K562 (cell line): ENCODE measurements around the gene ZNF432. TPM values are rescaled to one million over a fixed set of nuclear protein-coding genes. Genes with fewer than 3 reads are reported as not detected.

Experiments
- CTBP1 ChIP-seq: fragments of 450-650 bp; IDR thresholded peaks from 2 replicates; pipeline ENCODE4 v1.6.1; 2016; ENCODE audit warnings: borderline replicate concordance
- EGR1 ChIP-seq: fragments of 450-650 bp; conservative IDR thresholded peaks from 2 replicates; pipeline ENCODE4 v1.6.1; 2017; ENCODE audit warnings: mild to moderate bottlenecking
- FUS ChIP-seq: fragments of 200-400 bp; formaldehyde crosslinking; optimal IDR thresholded peaks from 2 replicates; pipeline ENCODE3; 2017; ENCODE audit warnings: low read depth, low read length
- GABPB1 ChIP-seq: sonication (generic); formaldehyde crosslinking; IDR thresholded peaks from 2 replicates; pipeline ENCODE4 v1.8.0; 2022; ENCODE audit warnings: mild to moderate bottlenecking, missing genetic modification reagents
- JUN ChIP-seq, 2 experiments: sonication (generic) in 1 of 2; formaldehyde crosslinking in 1 of 2; IDR thresholded peaks; 2 replicates each; pipeline versions ENCODE4 v1.6.1 to v1.8.0; 2012 to 2022; ENCODE audit warnings: borderline replicate concordance in 2 of 2, mild to moderate bottlenecking in 2 of 2, improper control_type of control experiment in 1 of 2, low read depth in 1 of 2, low read length in 1 of 2, missing genetic modification reagents in 1 of 2
- MCM2 ChIP-seq: fragments of 450-650 bp; IDR thresholded peaks from 2 replicates; pipeline ENCODE4 v1.6.1; 2017; ENCODE audit warnings: low read depth, mild to moderate bottlenecking
- SMAD4 ChIP-seq: fragments of 250-450 bp; sonication (Bioruptor Pico); conservative IDR thresholded peaks from 2 replicates; pipeline ENCODE4 v1.8.0; 2021; ENCODE audit warnings: inconsistent platforms, mild to moderate bottlenecking, moderate library complexity
- STAT5A ChIP-seq: IDR thresholded peaks from 2 replicates; pipeline ENCODE4 v1.6.1; 2012; ENCODE audit warnings: low read length, inconsistent platforms, borderline replicate concordance
- TAF15 ChIP-seq: fragments of 200-400 bp; formaldehyde crosslinking; IDR thresholded peaks from 2 replicates; pipeline ENCODE4 v1.6.1; 2017; ENCODE audit warnings: mild to moderate bottlenecking, low read depth, low read length, moderate library complexity
- THRAP3 ChIP-seq: fragments of 450-650 bp; IDR thresholded peaks from 2 replicates; pipeline ENCODE4 v1.6.1; 2016; ENCODE audit warnings: mild to moderate bottlenecking, inconsistent platforms, borderline replicate concordance
- ZFP1 ChIP-seq: fragments of 450-650 bp; formaldehyde crosslinking; IDR thresholded peaks from 2 replicates; pipeline ENCODE4 v1.4.0; 2020; ENCODE audit warnings: mild to moderate bottlenecking, mixed read lengths
- polyA plus RNA-seq, 8 experiments: library from polyadenylated mRNA; depleted of rRNA in 4 of 8; stranded (reverse) in 5 of 8; unstranded in 3 of 8; fragments of >200 nt; fragmentation: Nextera tagmentation in 2 of 8; fragmentation: Illumina TruSeq in 1 of 8; extraction: Ambion mirVana in 2 of 8; extraction: Trizol in 1 of 8; gene quantifications; 2 replicates each; pipeline versions ENCODE4 v1.2.1 to v1.2.3, GENCODE V29; 2011 to 2014; ENCODE audit warnings: inconsistent platforms in 1 of 8, missing spikeins in 1 of 8
- total RNA-seq, 7 experiments: library from RNA; depleted of rRNA in 6 of 7; stranded (reverse); fragments of >200 nt in 6 of 7; fragmentation: Illumina TruSeq in 2 of 7; extraction: Trizol in 2 of 7; gene quantifications; 2 replicates each; pipeline versions ENCODE4 v1.2.1 to v1.2.3, GENCODE V29; 2011 to 2021; ENCODE audit warnings: low replicate concordance in 1 of 7
- TF ChIP-seq, protein P1 (sequence below), 2 experiments: fragments of 450-650 bp; IDR thresholded peaks; 2 replicates each; pipeline ENCODE4 v1.6.1; 2018; ENCODE audit warnings: mild to moderate bottlenecking in 2 of 2, low read depth in 1 of 2; ENCODE audit not compliant: partially characterized antibody in 2 of 2
- TF ChIP-seq, protein P2 (sequence below), 3 experiments: fragments of 200-800 bp in 1 of 3; sonication (Bioruptor generic) in 1 of 3; sonication (generic) in 1 of 3; formaldehyde crosslinking in 1 of 3; IDR thresholded peaks; 2 replicates each; pipeline versions ENCODE4 v1.6.1 to v1.8.0; 2016 to 2022; ENCODE audit warnings: mild to moderate bottlenecking in 2 of 3, missing compliant biosample characterization in 2 of 3, missing genetic modification characterization in 2 of 3, missing genetic modification reagents in 1 of 3
- TF ChIP-seq, protein P3 (sequence below): fragments of 250-450 bp; sonication (Bioruptor Pico); IDR thresholded peaks from 2 replicates; pipeline ENCODE4 v1.4.0; 2020; ENCODE audit warnings: borderline replicate concordance
- TF ChIP-seq, protein P4 (sequence below): fragments of 450-650 bp; IDR thresholded peaks from 2 replicates; pipeline ENCODE4 v1.6.1; 2018; ENCODE audit not compliant: partially characterized antibody

ZNF432 gene
- total and polyA plus RNA-seq, 9 of the 15 experiments (the other 6 are each of a cell fraction or from before 2014, with no cell fraction given), result 2.6 to 6.8 (median 4.0) TPM

DNA sequence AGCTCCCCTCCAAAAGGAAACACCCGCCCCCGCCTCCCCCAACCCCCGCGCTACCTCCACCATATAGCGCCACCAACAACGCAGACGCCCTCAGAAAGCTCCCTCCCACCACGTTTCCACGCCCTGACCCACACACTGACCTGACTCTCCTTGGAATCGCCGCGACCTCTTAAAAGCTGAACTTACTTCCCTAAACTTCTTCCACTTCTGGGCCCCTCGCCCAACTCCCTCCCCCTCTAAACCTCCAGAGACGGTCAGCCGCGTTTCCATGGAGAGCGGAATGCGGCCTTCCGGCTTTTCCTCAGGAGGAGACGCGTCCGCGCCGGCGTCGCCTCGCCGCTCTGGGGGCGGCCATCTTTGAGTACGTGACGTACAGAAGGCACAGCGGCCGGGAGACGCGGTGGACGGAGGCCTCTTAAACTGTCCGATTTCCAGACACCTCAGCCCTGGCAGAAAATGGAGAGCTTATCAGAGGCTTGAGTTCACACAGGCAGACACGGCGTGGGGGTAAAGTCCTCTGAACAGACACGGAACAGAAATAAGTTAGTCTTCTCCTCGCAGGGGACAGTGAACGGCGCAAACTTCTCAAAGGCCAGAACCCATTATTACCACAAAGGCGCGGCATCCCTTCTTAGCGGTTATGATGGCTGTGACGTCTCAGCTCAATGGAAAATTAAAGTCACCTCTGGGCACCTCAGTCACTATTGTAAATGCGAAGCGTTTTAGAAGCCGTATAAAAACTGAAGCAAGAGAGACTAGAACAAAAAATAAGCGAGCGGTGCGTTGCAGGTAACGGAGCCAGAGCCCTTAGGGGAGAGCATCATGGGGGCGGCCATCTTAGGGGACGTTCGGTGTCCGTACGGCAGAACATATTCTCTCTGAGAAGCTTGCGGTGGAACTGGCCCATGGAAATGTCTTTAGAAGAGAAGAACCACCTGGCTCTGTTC, at the start of gene ZNF432 (continued):
- TF ChIP-seq, protein P1, sequence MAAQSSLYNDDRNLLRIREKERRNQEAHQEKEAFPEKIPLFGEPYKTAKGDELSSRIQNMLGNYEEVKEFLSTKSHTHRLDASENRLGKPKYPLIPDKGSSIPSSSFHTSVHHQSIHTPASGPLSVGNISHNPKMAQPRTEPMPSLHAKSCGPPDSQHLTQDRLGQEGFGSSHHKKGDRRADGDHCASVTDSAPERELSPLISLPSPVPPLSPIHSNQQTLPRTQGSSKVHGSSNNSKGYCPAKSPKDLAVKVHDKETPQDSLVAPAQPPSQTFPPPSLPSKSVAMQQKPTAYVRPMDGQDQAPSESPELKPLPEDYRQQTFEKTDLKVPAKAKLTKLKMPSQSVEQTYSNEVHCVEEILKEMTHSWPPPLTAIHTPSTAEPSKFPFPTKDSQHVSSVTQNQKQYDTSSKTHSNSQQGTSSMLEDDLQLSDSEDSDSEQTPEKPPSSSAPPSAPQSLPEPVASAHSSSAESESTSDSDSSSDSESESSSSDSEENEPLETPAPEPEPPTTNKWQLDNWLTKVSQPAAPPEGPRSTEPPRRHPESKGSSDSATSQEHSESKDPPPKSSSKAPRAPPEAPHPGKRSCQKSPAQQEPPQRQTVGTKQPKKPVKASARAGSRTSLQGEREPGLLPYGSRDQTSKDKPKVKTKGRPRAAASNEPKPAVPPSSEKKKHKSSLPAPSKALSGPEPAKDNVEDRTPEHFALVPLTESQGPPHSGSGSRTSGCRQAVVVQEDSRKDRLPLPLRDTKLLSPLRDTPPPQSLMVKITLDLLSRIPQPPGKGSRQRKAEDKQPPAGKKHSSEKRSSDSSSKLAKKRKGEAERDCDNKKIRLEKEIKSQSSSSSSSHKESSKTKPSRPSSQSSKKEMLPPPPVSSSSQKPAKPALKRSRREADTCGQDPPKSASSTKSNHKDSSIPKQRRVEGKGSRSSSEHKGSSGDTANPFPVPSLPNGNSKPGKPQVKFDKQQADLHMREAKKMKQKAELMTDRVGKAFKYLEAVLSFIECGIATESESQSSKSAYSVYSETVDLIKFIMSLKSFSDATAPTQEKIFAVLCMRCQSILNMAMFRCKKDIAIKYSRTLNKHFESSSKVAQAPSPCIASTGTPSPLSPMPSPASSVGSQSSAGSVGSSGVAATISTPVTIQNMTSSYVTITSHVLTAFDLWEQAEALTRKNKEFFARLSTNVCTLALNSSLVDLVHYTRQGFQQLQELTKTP (IDR thresholded peaks at IDR 0.05; ENCODE audit: low read depth in 1 of 2, partially characterized antibody in 2 of 2), result no peak
- no peak for TF ChIP-seq THRAP3
- no peak for TF ChIP-seq TAF15
- TF ChIP-seq SMAD4 (CRISPR knock-in tag), result 0 out of 2 replicates have a peak, but pooled peaks have one; percentile 19
- no peak for TF ChIP-seq ZFP1 (CRISPR knock-in tag)
- TF ChIP-seq STAT5A, result no peak
- TF ChIP-seq, protein P2, sequence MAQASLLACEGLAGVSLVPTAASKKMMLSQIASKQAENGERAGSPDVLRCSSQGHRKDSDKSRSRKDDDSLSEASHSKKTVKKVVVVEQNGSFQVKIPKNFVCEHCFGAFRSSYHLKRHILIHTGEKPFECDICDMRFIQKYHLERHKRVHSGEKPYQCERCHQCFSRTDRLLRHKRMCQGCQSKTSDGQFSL (CRISPR knock-in tag; IDR thresholded peaks at IDR 0.05), result no peak
- TF ChIP-seq, protein P2 (tag; IDR thresholded peaks at IDR 0.05), result no peak
- TF ChIP-seq GABPB1 (CRISPR knock-in tag), result peak; percentile 66
- TF ChIP-seq, protein P3, sequence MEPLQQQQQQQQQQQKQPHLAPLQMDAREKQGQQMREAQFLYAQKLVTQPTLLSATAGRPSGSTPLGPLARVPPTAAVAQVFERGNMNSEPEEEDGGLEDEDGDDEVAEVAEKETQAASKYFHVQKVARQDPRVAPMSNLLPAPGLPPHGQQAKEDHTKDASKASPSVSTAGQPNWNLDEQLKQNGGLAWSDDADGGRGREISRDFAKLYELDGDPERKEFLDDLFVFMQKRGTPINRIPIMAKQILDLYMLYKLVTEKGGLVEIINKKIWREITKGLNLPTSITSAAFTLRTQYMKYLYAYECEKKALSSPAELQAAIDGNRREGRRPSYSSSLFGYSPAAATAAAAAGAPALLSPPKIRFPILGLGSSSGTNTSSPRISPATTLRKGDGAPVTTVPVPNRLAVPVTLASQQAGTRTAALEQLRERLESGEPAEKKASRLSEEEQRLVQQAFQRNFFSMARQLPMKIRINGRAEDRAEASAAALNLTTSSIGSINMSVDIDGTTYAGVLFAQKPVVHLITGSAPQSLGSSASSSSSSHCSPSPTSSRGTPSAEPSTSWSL, result no peak
- no peak for TF ChIP-seq CTBP1
- no peak for TF ChIP-seq FUS
- TF ChIP-seq JUN (IDR thresholded peaks at IDR 0.05; ENCODE audit: borderline replicate concordance, low read depth, low read length), result no peak
- no peak for TF ChIP-seq JUN (CRISPR knock-in tag; IDR thresholded peaks at IDR 0.05; ENCODE audit: borderline replicate concordance)
- no peak for TF ChIP-seq MCM2
- TF ChIP-seq, protein P4, sequence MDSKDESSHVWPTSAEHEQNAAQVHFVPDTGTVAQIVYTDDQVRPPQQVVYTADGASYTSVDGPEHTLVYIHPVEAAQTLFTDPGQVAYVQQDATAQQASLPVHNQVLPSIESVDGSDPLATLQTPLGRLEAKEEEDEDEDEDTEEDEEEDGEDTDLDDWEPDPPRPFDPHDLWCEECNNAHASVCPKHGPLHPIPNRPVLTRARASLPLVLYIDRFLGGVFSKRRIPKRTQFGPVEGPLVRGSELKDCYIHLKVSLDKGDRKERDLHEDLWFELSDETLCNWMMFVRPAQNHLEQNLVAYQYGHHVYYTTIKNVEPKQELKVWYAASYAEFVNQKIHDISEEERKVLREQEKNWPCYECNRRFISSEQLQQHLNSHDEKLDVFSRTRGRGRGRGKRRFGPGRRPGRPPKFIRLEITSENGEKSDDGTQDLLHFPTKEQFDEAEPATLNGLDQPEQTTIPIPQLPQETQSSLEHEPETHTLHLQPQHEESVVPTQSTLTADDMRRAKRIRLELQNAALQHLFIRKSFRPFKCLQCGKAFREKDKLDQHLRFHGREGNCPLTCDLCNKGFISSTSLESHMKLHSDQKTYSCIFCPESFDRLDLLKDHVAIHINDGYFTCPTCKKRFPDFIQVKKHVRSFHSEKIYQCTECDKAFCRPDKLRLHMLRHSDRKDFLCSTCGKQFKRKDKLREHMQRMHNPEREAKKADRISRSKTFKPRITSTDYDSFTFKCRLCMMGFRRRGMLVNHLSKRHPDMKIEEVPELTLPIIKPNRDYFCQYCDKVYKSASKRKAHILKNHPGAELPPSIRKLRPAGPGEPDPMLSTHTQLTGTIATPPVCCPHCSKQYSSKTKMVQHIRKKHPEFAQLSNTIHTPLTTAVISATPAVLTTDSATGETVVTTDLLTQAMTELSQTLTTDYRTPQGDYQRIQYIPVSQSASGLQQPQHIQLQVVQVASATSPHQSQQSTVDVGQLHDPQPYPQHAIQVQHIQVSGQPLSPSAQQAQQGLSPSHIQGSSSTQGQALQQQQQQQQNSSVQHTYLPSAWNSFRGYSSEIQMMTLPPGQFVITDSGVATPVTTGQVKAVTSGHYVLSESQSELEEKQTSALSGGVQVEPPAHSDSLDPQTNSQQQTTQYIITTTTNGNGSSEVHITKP, result peak; percentile 21
- TF ChIP-seq EGR1, result peak; percentile 93
